ENCODE results near the gene DLK1. TPM values are rescaled to one million over a fixed set of nuclear protein-coding genes. Genes with fewer than 3 reads are reported as not detected.

DLK1 gene
- total and polyA plus RNA-seq, 3 experiments from 2014 or later, result not detected

DNA sequence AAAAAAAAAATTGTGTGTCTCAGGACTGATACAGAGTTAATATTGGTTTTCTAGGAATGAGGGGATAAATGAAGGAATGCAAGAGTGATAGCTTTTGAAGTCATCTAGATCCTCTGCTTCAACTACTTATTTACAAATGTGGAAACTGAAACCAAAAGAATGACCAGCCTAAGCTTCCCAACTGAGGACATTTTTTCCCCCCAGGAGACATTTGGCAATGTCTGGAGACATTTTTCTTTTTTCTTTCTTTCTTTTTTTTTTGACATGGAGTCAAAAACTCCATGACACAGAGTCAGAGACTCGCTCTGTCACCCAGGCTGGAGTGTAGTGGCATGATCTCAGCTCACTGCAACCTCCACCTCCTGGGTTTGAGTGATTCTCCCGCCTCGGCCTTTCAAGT is 15.3 kb downstream of the DLK1 start:
- Mint-ChIP-seq H3K27ac (no peak overlapping the region), H3K36me3 (no peaks in the 10 kb centered on the region), H3K4me1 (no peaks in the 10 kb centered on the region), H3K9me3 (no peaks in the 10 kb centered on the region), H3K27me3 (peaks cover 3 to 10% of the 10 kb centered on the region in 2 donors), H3K4me3 (no peak overlapping the region)
- H3K36me3 ChIP-seq (ENCODE audit: insufficient read depth, low read length), result no peaks in the 10 kb centered on the region
- no peaks in the 10 kb centered on the region for H3K9me3 ChIP-seq (ENCODE audit: low read length)
- POLR2A ChIA-PET, result no interaction called here
- CTCF ChIA-PET, result no interaction called here
- H3K27me3 ChIP-seq (ENCODE audit: insufficient read depth, low read length, poor library complexity, severe bottlenecking), result no peaks in the 10 kb centered on the region
- H3K27ac ChIP-seq (ENCODE audit: low read depth, low read length), result no peak overlapping the region
- no peaks in the 10 kb centered on the region for H3K4me1 ChIP-seq (ENCODE audit: insufficient read depth, low read length)
- no peak overlapping the region for H3K4me3 ChIP-seq (ENCODE audit: low read length)
- DNase-seq, result no peak

DNA sequence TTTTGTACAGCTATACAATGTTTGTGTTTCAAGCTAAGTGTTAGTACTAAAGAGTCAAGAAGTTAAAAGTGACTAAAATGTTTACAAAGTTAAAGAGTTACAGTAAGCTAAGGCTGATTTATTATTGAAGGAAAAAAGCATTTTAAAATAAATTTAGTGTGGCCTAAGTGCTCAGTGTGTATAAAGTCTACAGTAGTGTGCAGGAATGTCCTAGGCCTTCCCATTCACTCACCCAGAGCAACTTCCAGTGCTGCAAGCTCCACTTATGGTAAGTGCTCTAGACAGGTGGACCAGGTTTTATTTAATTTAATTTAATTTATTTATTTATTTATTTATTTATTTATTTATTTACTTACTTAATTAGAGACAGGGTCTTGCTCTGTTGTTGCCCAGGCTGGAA is 19.6 kb downstream of the DLK1 start:
- Histone ChIP-seq H3K4me3 (ENCODE audit: low read length) (no peak overlapping the region), H3K36me3 (ENCODE audit: insufficient read depth, low read length) (no peaks in the 10 kb centered on the region), H3K27ac (ENCODE audit: low read depth, low read length) (no peak overlapping the region), H3K9me3 (ENCODE audit: low read length) (no peaks in the 10 kb centered on the region), H3K27me3 (ENCODE audit: insufficient read depth, low read length, poor library complexity, severe bottlenecking) (no peaks in the 10 kb centered on the region), H3K4me1 (ENCODE audit: insufficient read depth, low read length) (no peaks in the 10 kb centered on the region)
- Mint-ChIP-seq H3K4me3 (no peak overlapping the region), H3K36me3 (no peaks in the 10 kb centered on the region), H3K27me3 (peaks cover 0 to 24% of the 10 kb centered on the region in 2 donors), H3K4me1 (no peaks in the 10 kb centered on the region), H3K27ac (no peak overlapping the region), H3K9me3 (no peaks in the 10 kb centered on the region)
- ChIA-PET CTCF (no interaction called here), POLR2A (no interaction called here)
- no peak for DNase-seq

DNA sequence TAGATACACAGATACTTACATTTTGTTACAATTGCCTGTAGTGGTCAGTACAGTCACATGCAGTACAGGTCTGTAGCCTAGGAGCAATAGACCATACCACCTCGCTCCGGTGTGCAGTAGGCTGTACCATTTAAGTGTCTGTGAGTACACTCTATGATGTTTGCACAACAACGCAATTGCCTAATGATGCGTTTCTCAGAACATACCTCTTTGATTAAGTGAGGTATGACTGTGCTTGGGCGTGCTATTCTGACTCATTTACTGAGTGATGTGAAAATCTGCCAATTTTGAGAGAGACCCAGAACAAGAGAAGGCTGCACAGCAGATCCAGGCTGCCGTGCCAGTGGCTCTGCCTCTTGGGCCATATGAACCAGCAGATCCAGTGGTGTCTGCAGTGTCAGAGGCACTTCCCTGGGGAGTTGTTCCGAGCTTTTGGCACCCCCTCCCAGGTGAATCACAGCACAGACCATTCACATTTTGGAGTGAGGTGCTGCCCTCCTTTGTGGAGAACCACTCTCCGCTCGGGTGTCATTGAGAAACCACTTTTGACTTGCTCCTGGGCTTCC is 20.4 kb downstream of the DLK1 start:
- H3K4me1 Mint-ChIP-seq, result no peaks in the 10 kb centered on the region
- H3K4me1 ChIP-seq (ENCODE audit: insufficient read depth, low read length), result no peaks in the 10 kb centered on the region
- peaks cover 3 to 27% of the 10 kb centered on the region in 2 donors for H3K27me3 Mint-ChIP-seq
- no peaks in the 10 kb centered on the region for H3K36me3 Mint-ChIP-seq
- ChIA-PET CTCF (no interaction called here), POLR2A (no interaction called here)
- no peaks in the 10 kb centered on the region for H3K9me3 ChIP-seq (ENCODE audit: low read length)
- H3K4me3 ChIP-seq (ENCODE audit: low read length), result no peak overlapping the region
- no peak overlapping the region for H3K27ac Mint-ChIP-seq
- H3K4me3 Mint-ChIP-seq, result no peak overlapping the region
- DNase-seq, result no peak
- no peaks in the 10 kb centered on the region for H3K36me3 ChIP-seq (ENCODE audit: insufficient read depth, low read length)
- H3K27ac ChIP-seq (ENCODE audit: low read depth, low read length), result no peak overlapping the region
- H3K27me3 ChIP-seq (ENCODE audit: insufficient read depth, low read length, poor library complexity, severe bottlenecking), result no peaks in the 10 kb centered on the region
- no peaks in the 10 kb centered on the region for H3K9me3 Mint-ChIP-seq

DNA sequence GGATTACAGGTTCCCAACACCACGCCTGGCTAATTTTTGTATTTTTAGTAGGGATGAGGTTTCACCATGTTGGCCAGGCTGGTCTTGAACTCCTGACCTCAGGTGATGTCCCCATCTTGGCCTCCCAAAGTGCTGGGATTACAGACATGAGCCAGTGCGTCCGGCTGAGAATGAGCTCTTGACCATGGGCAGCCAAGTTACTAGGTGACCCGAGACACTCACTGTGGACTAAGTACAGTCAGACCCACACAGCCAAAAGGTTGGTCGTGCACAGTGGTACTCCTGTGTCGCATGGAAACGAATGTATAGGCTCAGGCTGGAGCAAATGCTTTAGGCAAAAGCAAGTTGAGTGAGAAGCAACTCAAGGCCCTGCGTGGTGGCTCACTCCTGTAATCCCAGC is 21.0 kb downstream of the DLK1 start:
- H3K9me3 Mint-ChIP-seq, result no peaks in the 10 kb centered on the region
- no peaks in the 10 kb centered on the region for H3K27me3 ChIP-seq (ENCODE audit: insufficient read depth, low read length, poor library complexity, severe bottlenecking)
- no peaks in the 10 kb centered on the region for H3K4me1 ChIP-seq (ENCODE audit: insufficient read depth, low read length)
- H3K27ac Mint-ChIP-seq, result peak overlapping the region in 1 of 8 donors; percentile 58
- H3K4me3 Mint-ChIP-seq, result no peak overlapping the region
- no peaks in the 10 kb centered on the region for H3K36me3 ChIP-seq (ENCODE audit: insufficient read depth, low read length)
- CTCF ChIA-PET, result no interaction called here
- no peak overlapping the region for H3K27ac ChIP-seq (ENCODE audit: low read depth, low read length)
- H3K4me3 ChIP-seq (ENCODE audit: low read length), result no peak overlapping the region
- no peak for DNase-seq
- POLR2A ChIA-PET, result no interaction called here
- H3K4me1 Mint-ChIP-seq, result no peaks in the 10 kb centered on the region
- H3K36me3 Mint-ChIP-seq, result no peaks in the 10 kb centered on the region
- no peaks in the 10 kb centered on the region for H3K9me3 ChIP-seq (ENCODE audit: low read length)
- H3K27me3 Mint-ChIP-seq, result peaks cover 8 to 30% of the 10 kb centered on the region in 2 donors

DNA sequence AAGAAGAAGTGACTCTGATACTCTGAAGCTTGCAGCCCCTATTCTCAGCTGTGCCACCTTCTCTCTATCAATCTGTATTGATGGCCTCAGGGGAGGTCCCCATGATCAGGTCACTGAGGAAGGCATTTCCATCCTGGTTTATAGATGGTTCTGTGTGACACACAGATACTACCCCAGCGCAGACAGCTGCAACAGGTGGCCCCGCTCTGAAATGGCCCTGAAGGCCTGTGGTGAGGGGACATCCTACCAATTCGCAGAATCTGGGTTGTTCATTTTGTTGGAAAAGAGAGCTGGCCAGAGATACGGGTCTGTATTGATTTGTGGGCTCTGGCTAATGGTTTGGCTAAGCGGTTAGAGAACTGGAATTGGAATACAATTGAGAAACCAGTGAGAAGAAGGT is 21.7 kb downstream of the DLK1 start:
- CTCF ChIA-PET, result no interaction called here
- no peaks in the 10 kb centered on the region for H3K9me3 ChIP-seq (ENCODE audit: low read length)
- no peaks in the 10 kb centered on the region for H3K36me3 ChIP-seq (ENCODE audit: insufficient read depth, low read length)
- H3K36me3 Mint-ChIP-seq, result no peaks in the 10 kb centered on the region
- peaks cover 11 to 31% of the 10 kb centered on the region in 2 donors for H3K27me3 Mint-ChIP-seq
- POLR2A ChIA-PET, result no interaction called here
- no peaks in the 10 kb centered on the region for H3K4me1 ChIP-seq (ENCODE audit: insufficient read depth, low read length)
- no peak for DNase-seq
- no peak overlapping the region for H3K27ac ChIP-seq (ENCODE audit: low read depth, low read length)
- no peak overlapping the region for H3K4me3 Mint-ChIP-seq
- no peak overlapping the region for H3K27ac Mint-ChIP-seq
- H3K4me1 Mint-ChIP-seq, result no peaks in the 10 kb centered on the region
- no peaks in the 10 kb centered on the region for H3K27me3 ChIP-seq (ENCODE audit: insufficient read depth, low read length, poor library complexity, severe bottlenecking)
- H3K4me3 ChIP-seq (ENCODE audit: low read length), result no peak overlapping the region
- peaks cover 0 to under 1% (median 0%) of the 10 kb centered on the region in 5 donors for H3K9me3 Mint-ChIP-seq

DNA sequence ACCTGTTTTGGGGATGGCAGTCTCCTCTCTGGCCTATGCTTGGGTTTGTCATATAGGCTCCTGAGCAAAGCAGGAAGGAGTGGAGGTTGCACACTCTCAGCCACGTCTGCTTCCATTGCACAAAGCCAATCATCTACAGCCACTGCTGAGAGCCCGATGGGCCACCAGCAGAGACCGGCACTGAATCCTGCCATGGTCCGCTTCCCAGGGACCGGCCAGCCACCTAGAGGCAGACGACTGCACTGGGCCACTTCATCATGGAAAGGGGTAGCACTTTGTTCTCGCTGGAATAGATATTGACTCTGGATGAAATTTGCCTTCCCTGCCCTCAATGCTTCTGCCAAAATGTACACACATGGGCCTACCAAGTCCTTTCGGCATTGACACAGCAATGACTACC is 22.3 kb downstream of the DLK1 start:
- no peak overlapping the region for H3K27ac ChIP-seq (ENCODE audit: low read depth, low read length)
- Mint-ChIP-seq H3K9me3 (peaks cover 0 to 3% (median 0%) of the 10 kb centered on the region in 5 donors), H3K27me3 (peaks cover 11 to 35% of the 10 kb centered on the region in 2 donors), H3K4me3 (no peak overlapping the region), H3K36me3 (no peaks in the 10 kb centered on the region), H3K4me1 (no peaks in the 10 kb centered on the region), H3K27ac (no peak overlapping the region)
- H3K4me3 ChIP-seq (ENCODE audit: low read length), result no peak overlapping the region
- no peak for DNase-seq
- H3K27me3 ChIP-seq (ENCODE audit: insufficient read depth, low read length, poor library complexity, severe bottlenecking), result no peaks in the 10 kb centered on the region
- H3K36me3 ChIP-seq (ENCODE audit: insufficient read depth, low read length), result no peaks in the 10 kb centered on the region
- POLR2A ChIA-PET, result no interaction called here
- CTCF ChIA-PET, result no interaction called here
- no peaks in the 10 kb centered on the region for H3K4me1 ChIP-seq (ENCODE audit: insufficient read depth, low read length)
- H3K9me3 ChIP-seq (ENCODE audit: low read length), result no peaks in the 10 kb centered on the region

DNA sequence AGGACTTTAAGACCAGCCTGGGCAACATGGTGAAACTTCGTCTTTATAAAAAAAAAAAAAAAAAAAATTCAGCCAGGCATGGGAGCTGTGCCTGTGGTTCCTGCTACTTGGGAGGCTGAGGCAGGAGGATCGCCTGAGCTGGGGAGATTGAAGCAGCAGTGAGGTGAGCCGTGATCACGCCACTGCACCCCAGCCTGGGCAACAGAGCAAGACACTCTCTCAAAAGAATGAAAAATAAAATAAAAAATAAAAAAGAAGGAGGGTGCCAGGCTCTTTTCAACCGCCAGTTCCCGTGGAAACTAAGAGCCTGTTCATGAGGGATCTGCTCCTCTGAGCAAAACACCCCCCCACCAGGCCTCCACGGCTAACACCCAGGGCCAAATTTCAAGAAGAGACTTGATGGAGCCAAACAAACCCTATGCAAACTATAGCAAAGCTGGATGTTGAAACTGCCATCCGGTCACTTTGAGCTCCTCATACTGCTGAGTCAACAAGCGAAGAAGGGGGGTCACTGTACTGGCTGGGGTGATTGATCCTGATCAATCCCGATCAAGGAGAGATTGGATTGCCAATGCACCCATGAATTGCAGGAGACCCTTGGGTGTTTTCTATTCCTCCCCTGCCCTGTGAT is 23.4 kb downstream of the DLK1 start:
- H3K36me3 Mint-ChIP-seq, result no peaks in the 10 kb centered on the region
- peaks cover 17 to 39% of the 10 kb centered on the region in 2 donors for H3K27me3 Mint-ChIP-seq
- ChIA-PET POLR2A (no interaction called here), CTCF (no interaction called here)
- peaks cover 0 to 3% (median 0%) of the 10 kb centered on the region in 5 donors for H3K9me3 Mint-ChIP-seq
- no peak overlapping the region for H3K4me3 ChIP-seq (ENCODE audit: low read length)
- no peaks in the 10 kb centered on the region for H3K4me1 Mint-ChIP-seq
- H3K36me3 ChIP-seq (ENCODE audit: insufficient read depth, low read length), result no peaks in the 10 kb centered on the region
- no peaks in the 10 kb centered on the region for H3K27me3 ChIP-seq (ENCODE audit: insufficient read depth, low read length, poor library complexity, severe bottlenecking)
- H3K4me3 Mint-ChIP-seq, result no peak overlapping the region
- no peak for DNase-seq
- no peak overlapping the region for H3K27ac ChIP-seq (ENCODE audit: low read depth, low read length)
- H3K27ac Mint-ChIP-seq, result no peak overlapping the region
- no peaks in the 10 kb centered on the region for H3K4me1 ChIP-seq (ENCODE audit: insufficient read depth, low read length)
- H3K9me3 ChIP-seq (ENCODE audit: low read length), result no peaks in the 10 kb centered on the region

DNA sequence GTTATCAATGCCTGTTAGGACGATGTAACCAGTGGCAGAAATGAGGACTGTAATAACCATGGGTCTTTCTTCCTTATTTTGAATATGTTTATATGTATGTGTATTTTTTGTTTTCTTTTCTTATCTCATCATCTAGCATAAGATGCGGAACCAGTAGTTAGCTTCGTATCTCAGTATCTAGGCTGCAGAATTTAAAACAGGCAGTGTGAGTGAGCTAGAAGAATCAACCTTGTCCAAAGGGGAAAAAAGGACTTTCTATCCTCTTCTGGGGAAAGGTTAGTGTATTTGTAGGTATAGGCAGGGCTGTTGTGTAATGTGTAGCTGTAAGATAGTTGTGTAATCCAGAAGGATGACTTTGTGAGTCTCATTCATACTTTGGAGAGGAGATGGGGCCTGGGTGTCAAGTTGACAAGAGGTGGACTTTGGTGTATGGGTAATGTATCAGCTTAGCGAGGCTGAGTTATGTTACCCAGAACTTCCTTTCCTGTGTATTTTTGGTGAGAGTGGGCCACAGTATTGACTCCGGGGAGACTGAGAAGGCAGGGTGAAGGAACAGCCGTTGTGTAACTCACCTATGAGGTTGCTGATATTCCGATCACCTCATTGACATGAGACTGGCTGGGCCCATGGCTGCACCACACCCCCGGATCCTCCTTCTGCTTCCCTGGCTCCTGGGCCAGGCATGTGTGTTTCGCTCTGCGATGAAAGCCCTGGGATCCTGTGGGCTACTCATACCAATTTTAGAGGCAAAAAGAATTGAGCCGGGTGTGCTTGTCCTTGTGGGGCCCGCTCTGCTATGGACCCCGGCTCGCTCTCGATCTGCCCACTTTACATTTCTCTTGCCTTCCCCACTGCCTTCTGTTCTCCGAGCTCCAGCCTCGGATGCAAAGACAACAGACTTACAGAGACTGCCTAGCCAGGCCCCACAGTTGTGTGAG is 24.3 kb downstream of the DLK1 start:
- CTCF ChIA-PET, result no interaction called here
- H3K27me3 Mint-ChIP-seq, result peaks cover 17 to 39% of the 10 kb centered on the region in 2 donors
- H3K4me3 Mint-ChIP-seq, result no peak overlapping the region
- no peaks in the 10 kb centered on the region for H3K4me1 Mint-ChIP-seq
- H3K27ac Mint-ChIP-seq, result no peak overlapping the region
- H3K36me3 Mint-ChIP-seq, result no peaks in the 10 kb centered on the region
- no peak overlapping the region for H3K4me3 ChIP-seq (ENCODE audit: low read length)
- peaks cover 0 to 3% (median 0%) of the 10 kb centered on the region in 5 donors for H3K9me3 Mint-ChIP-seq
- no peaks in the 10 kb centered on the region for H3K9me3 ChIP-seq (ENCODE audit: low read length)
- no peak for DNase-seq
- H3K27ac ChIP-seq (ENCODE audit: low read depth, low read length), result no peak overlapping the region
- H3K36me3 ChIP-seq (ENCODE audit: insufficient read depth, low read length), result no peaks in the 10 kb centered on the region
- H3K4me1 ChIP-seq (ENCODE audit: insufficient read depth, low read length), result no peaks in the 10 kb centered on the region
- H3K27me3 ChIP-seq (ENCODE audit: insufficient read depth, low read length, poor library complexity, severe bottlenecking), result peaks cover 4% of the 10 kb centered on the region
- POLR2A ChIA-PET, result no interaction called here
